GM10248 (cell line): ENCODE results near the gene SIPA1L3.
A peak's percentile ranks its signal among the peaks of the same experiment; 100 is the strongest.

ENCODE experiments used
- CTCF ChIA-PET: fragments of 300-600 bp; sonication (Branson Sonifier 250); formaldehyde crosslinking; extraction: SDS; loops from one replicate; lab custom pipeline; 2021; ENCODE audit warnings: antibody characterized with exemption; lab: Yijun Ruan, JAX
- POLR2A ChIA-PET: fragments of 350-650 bp; sonication (Branson Sonifier 250); formaldehyde crosslinking; extraction: SDS; loops from one replicate; lab custom pipeline; 2020; ENCODE audit warnings: antibody characterized with exemption; lab: Yijun Ruan, JAX
- DNase-seq: peaks from one replicate; pipeline ENCODE4 v3.0.0; 2012; ENCODE audit errors: extremely low spot score
- CTCF ChIP-seq: IDR thresholded peaks from 2 replicates; pipeline ENCODE4 v1.5.1; 2012; ENCODE audit warnings: mild to moderate bottlenecking, low read depth; ENCODE audit errors: extremely low read depth, missing control alignments, control extremely low read depth

SIPA1L3 gene

DNA sequence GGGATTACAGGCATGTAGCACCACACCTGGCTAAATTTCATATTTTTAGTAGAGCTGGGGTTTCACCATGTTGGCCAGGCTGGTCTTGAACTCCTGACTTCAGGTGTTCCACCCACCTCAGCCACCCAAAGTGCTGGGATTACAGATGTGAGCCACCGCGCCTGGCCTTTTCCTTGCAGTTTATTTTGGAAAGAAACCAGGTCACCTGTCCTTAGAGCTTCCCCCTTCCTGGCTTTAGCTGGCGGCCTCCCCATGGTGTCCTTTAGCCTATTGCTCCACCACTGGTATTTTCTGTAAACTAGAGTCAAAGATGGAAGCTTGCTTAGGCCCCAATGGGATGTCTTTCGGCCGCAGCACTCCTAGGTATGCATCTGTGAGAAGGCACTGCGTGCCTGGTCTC is 225.8 kb downstream of the SIPA1L3 start:
- CTCF ChIA-PET: interaction anchor here (1.1 to 3.4 kb wide), 7 partner anchors 7 to 67 kb away, joined by 3 to 10 read pairs (median 4); no protein-coding TSS in a partner anchor

DNA sequence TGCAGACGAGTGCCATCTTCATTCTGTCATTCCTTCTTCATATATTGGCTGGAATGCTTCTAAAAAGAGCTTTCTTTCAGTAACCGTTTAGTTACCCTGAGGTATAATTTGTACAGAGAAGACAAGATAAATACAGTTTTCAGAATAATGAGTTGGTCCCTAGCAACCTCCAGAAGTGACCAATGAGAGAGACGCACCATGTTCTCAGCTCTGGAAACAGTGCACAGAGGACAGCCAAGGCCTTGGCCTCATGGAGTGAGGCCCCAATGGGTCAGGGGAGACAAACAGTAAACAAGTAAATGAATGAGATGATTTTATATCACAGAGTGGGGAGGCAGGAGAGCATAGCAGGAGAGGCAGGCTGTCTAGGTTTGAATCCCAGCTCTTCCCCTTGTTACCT is 226.3 kb downstream of the SIPA1L3 start:
- ChIA-PET POLR2A (no interaction called here), CTCF (interaction anchor here (1.1 to 3.4 kb wide), 8 partner anchors 7 to 68 kb away, joined by 3 to 10 read pairs (median 4); no protein-coding TSS in a partner anchor)
- TF ChIP-seq CTCF: no peak
- DNase-seq: no peak

More for the DNA sequence above, 225.8 kb downstream of the SIPA1L3 start:
- POLR2A ChIA-PET: no interaction called here
- DNase-seq: no peak
- no peak for TF ChIP-seq CTCF

DNA sequence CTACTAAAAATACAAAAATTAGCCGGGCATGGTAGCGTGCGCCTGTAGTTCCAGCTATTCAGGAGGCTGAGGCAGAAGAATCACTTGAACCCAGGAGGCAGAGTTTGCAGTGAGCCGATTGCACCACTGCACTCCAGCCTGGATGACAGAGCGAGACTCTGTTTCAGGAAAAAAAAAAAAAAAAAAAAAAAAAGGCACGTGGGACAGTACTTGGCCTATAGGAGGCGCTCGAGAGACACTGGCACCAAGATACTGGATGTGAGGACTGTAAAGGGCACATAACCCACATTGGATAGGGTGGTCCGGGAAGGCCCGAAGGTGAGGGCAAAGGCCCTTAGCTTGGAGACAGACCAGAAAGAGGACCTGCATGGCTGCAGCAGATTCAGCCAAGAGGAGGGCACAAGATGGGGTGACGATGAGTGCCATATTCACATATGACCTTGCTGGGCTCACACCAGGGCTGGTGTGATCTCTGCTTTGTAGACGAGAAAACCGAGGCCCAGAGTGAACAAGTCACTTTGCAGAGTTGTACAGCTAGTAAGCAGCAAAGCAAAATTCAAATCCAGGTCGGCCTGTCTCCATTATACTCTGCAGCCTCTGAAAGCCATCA is 227.6 kb downstream of the SIPA1L3 start:
- peak; percentile 41 for TF ChIP-seq CTCF
- ChIA-PET CTCF (interaction anchor here (0.8 to 3.4 kb wide), 11 partner anchors 9 to 237 kb away, joined by 3 to 10 read pairs (median 4); no protein-coding TSS in a partner anchor), POLR2A (no interaction called here)
- DNase-seq: peak; percentile 54

- CTCF ChIA-PET: interaction anchor here (0.8 to 3.4 kb wide), 9 partner anchors 8 to 238 kb away, joined by 3 to 10 read pairs (median 4); no protein-coding TSS in a partner anchor
- POLR2A ChIA-PET: no interaction called here
- DNase-seq: no peak
- TF ChIP-seq CTCF: no peak
Observed at GRCh38 chr19:38135150-38135998, 228.4 kb downstream of the SIPA1L3 start.

- DNase-seq: no peak
- CTCF ChIA-PET: interaction anchor here (1.1 kb wide), 1 partner anchor 197 kb away, joined by 3 read pairs; the partner anchor contains the start of gene CATSPERG
- POLR2A ChIA-PET: no interaction called here
- no peak for TF ChIP-seq CTCF
Observed at GRCh38 chr19:38139122-38139521, 232.1 kb downstream of the SIPA1L3 start.

GRCh38 chr19:38141108-38141507 is 234.1 kb downstream of the SIPA1L3 start:
- TF ChIP-seq CTCF: no peak
- ChIA-PET CTCF (interaction anchor here (1.0 to 4.0 kb wide), 4 partner anchors 11 to 238 kb away, joined by 3 to 20 read pairs (median 6); no protein-coding TSS in a partner anchor), POLR2A (no interaction called here)
- DNase-seq: no peak
